Measurements from ENCODE around the gene MEX3C.

- TF ChIP-seq POLR2A (IDR thresholded peaks at IDR 0.05) (no peak), CTCF (IDR thresholded peaks at IDR 0.05) (no peak)
Observed at GRCh38 chr18:51211552-51211951, 14.1 kb upstream of the MEX3C start.
